Neural cell (in vitro differentiated cells): Measurements from ENCODE around the gene RUBCN.

Source experiments
- CTCF ChIP-seq: fragments of 450-650 bp; IDR thresholded peaks from 2 replicates; pipeline ENCODE4 v1.5.1; 2014; ENCODE audit warnings: antibody characterized with exemption, mild to moderate bottlenecking, moderate library complexity; ENCODE audit not compliant: poor library complexity, severe bottlenecking
- TAF1 ChIP-seq: IDR thresholded peaks from 2 replicates; pipeline ENCODE4 v1.6.1; 2012; ENCODE audit warnings: low read depth

GRCh38 chr3:197700095-197700494, 36.6 kb downstream of the RUBCN start:
- TF ChIP-seq TAF1 (no peak), CTCF (no peak)
